Embryonic facial prominence (tissue), 1 donor: ENCODE data around the gene MIB2.
A peak's percentile ranks its signal among the peaks of the same experiment; 100 is the strongest.
"Not testable (repeated sequence)": the region's sequence is repeated elsewhere in the genome, so short reads cannot be mapped to it uniquely, and the experiment has no call there.

Experiments used
- DNase-seq: peaks from one replicate; pipeline ENCODE4 v3.0.0-alpha.2; 2016; ENCODE audit errors: extremely low spot score

The MIB2 gene

GRCh38 chr1:1615256-1616044 lies at the start of gene MIB2:
TSS of gene MIB2 (plus strand) at chr1:1615500. CDS start at chr1:1623453, 7,953 bp downstream.
- DNase-seq, result peak; percentile 94

- no peak for DNase-seq
Measured at GRCh38 chr1:1567152-1567875, 48.0 kb upstream of the MIB2 start.

GRCh38 chr1:1567891-1568291 lies 47.4 kb upstream of the MIB2 start:
- no peak for DNase-seq

GRCh38 chr1:1569341-1569740 lies 46.0 kb upstream of the MIB2 start:
- DNase-seq, result no peak

- DNase-seq, result no peak
Measured at GRCh38 chr1:1573843-1574720, 41.2 kb upstream of the MIB2 start.

GRCh38 chr1:1574721-1575537 lies 40.4 kb upstream of the MIB2 start, which contains the start of gene SSU72:
TSS of gene SSU72 (minus strand) at chr1:1574863. CDS start at chr1:1574557, 306 bp downstream.
- DNase-seq, result peak; percentile 84

GRCh38 chr1:1577367-1578011 lies 37.8 kb upstream of the MIB2 start:
- DNase-seq, result no peak

GRCh38 chr1:1578371-1578940 lies 36.8 kb upstream of the MIB2 start:
- DNase-seq, result no peak

- no peak for DNase-seq
Measured at GRCh38 chr1:1582585-1583346, 32.5 kb upstream of the MIB2 start.

GRCh38 chr1:1583347-1584010 lies 31.8 kb upstream of the MIB2 start:
- DNase-seq, result no peak

GRCh38 chr1:1591452-1591851 lies 23.8 kb upstream of the MIB2 start:
- no peak for DNase-seq

GRCh38 chr1:1593834-1594601 lies 21.3 kb upstream of the MIB2 start:
- no peak for DNase-seq

- DNase-seq, result no peak
Measured at GRCh38 chr1:1594602-1595260, 20.6 kb upstream of the MIB2 start.

- not testable (repeated sequence) for DNase-seq
Measured at GRCh38 chr1:1595341-1595740, 20.0 kb upstream of the MIB2 start.

GRCh38 chr1:1596493-1597274 lies 18.6 kb upstream of the MIB2 start:
- DNase-seq, result no peak

- no peak for DNase-seq
Measured at GRCh38 chr1:1597275-1597930, 17.9 kb upstream of the MIB2 start.
